ENCODE results near the gene PPP1R37.

DNA sequence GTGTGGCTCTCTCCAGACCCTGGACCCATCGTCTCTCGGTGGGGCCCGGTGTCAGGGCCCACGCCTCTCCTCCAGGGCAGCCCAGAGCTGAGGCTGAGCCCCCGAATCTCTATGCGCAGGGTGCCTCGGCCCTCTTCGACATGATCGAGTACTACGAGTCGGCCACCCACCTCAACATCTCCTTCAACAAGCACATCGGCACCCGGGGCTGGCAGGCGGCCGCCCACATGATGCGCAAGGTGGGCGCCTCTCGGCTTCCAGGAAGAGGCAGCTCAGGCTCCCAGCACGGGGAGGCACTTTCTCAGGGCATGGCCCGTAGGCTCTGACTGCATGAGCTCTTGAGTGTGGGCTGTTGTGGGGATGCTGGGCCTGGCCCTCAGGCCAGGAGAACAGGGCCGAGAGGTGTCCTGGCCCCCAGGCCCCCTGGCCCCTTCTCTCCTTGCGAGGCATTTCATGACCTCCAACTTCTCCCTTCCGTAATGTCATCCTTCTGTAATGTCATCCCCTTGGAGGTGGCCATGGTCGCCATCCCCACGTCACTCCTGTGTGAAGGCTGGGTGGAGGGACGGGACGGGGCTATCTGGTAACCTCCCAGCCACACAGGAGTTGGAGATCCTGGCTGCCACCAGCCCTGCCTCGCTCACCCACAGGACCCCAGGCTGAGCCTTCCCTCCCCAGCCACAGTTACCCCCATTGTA, 48.4 kb downstream of the PPP1R37 start:
- TF ChIP-seq, protein P1, sequence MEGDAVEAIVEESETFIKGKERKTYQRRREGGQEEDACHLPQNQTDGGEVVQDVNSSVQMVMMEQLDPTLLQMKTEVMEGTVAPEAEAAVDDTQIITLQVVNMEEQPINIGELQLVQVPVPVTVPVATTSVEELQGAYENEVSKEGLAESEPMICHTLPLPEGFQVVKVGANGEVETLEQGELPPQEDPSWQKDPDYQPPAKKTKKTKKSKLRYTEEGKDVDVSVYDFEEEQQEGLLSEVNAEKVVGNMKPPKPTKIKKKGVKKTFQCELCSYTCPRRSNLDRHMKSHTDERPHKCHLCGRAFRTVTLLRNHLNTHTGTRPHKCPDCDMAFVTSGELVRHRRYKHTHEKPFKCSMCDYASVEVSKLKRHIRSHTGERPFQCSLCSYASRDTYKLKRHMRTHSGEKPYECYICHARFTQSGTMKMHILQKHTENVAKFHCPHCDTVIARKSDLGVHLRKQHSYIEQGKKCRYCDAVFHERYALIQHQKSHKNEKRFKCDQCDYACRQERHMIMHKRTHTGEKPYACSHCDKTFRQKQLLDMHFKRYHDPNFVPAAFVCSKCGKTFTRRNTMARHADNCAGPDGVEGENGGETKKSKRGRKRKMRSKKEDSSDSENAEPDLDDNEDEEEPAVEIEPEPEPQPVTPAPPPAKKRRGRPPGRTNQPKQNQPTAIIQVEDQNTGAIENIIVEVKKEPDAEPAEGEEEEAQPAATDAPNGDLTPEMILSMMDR (IDR thresholded peaks at IDR 0.05) = no peak
- no peak for TF ChIP-seq POLR2A (IDR thresholded peaks at IDR 0.05)

Measured in lower leg skin (tissue), 3 donors.